GM19023 (cell line): ENCODE data around the gene ADAMTS16.

Source experiments
- ATAC-seq: cut with Tn5 transposase; IDR thresholded peaks from one replicate; pipeline ENCODE4 v1.9.1; 2021; ENCODE audit warnings: mild to moderate bottlenecking, moderate library complexity; ENCODE audit not compliant: unreplicated experiment

ADAMTS16 gene

GRCh38 chr5:5276951-5277517 lies 136.9 kb downstream of the ADAMTS16 start:
- ATAC-seq: no peak

DNA sequence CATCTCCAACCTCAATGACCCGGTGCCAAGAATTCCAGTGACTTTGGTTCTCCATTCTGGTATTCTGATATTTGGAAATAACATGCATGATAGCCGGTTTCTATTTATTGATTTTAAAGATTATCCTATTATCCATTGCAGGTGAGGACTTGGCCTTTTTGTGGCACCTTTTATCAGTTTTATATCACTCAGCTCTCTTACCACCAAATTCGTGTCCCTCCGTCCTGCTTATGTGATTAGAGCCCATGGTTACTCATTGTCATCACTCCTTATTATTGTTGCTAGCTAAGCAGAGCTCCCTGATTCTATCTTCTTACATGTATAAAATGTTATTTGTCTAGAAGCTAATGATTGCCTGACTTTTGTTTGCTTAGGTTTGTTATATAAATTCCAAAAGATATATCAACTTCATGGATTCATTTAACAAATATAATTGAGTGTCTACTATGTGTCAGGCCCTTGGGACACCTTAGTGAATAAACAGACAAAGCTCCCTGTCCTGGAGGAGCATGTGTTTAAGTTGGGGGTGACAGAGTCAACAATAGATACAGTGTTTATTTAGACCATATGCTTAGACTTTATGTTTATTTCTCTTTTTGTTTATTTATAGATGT lies 138.2 kb downstream of the ADAMTS16 start:
- no peak for ATAC-seq

GRCh38 chr5:5278815-5279381 lies 138.8 kb downstream of the ADAMTS16 start:
- no peak for ATAC-seq

- ATAC-seq: no peak
These were observed 145.8 kb downstream of the ADAMTS16 start for GRCh38 chr5:5285906-5286305.

DNA sequence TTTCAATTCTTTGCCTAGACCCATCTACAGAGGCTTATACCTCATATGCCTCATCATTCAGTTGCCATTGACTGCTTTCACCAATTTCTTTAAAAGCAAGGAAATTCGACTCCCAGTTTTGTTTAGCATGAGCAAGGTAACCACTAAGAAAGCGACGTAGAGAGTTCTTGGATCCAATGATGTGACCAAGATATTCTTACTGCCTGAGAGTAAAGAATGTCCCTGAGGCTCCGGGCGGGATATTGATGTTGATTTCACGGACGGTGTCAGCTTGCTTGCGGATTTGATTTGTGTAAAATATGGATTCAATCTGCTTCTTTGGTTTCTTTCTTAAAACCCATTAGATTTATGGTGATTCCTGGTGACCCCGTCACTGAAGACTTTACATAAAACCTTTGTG lies 147.3 kb downstream of the ADAMTS16 start:
- ATAC-seq: no peak

GRCh38 chr5:5288201-5288600 lies 148.1 kb downstream of the ADAMTS16 start:
- ATAC-seq: no peak

DNA sequence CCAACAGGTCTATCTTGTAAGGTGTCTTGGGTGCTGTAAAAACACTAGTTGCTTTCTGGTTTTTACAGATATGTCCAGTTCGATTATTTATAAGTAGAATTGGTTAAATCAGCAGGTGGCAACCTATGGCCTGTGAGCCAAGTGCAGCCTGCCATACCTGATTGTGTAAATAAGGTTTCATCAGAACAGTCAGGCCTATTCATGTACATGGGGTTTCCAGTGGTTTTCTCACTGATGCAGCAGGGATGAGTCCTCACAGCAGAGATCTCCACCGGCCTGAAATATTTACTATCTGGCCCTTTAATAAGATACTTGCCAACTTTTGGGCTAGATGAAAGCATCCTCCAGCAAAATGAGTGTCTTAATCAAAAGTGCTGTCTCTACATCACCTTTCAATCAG lies 149.4 kb downstream of the ADAMTS16 start:
- ATAC-seq: no peak

DNA sequence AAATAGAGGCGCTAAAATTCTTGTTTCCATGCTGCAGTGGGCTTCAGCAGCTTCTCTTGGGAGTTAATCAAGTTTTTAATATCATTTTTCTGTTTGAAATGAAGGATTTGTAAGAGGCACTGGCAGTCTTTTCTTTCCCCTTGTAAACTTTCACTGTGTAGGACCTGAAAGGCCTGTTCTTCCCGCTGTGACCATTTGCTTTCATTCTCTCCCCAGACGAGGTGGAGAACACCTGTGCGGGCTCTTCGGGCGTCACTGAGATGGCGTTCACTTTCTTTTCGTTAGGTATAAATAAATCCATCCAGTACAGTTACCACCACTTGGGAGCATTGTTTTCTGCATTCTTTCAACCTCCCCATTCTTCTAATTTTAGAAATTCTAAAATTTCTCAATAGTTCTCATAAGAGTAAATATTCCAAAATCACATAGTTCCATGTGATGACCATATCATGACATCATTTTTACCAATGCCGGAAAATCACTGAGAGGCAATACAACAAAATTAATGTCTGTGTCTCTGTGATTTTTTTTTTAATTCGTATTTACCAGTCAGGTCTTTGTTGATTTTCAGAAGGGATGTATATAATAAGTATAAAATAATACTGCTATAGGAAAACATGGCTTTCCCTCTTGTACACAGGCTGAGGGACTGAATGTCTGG lies 150.7 kb downstream of the ADAMTS16 start:
- no peak for ATAC-seq

DNA sequence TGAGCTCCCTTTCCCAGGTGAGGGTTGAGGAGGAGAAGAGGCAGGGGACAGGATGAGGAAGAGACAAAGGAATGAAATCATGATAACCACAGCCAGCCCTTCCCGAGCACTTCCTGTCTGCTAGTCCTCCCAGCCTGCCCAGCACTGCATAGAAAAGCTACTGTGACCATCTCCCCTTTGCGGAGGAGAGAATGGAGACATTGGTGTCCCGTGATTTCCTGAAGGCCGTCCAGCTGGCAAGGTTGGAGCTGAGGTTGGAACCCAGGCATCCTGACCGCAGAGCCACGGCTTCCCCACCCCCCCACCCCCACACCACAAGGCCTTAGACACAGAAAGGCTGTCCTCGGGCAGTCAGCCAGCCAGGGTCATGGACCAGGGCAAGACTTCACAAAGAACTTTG lies 151.2 kb downstream of the ADAMTS16 start:
- no peak for ATAC-seq

DNA sequence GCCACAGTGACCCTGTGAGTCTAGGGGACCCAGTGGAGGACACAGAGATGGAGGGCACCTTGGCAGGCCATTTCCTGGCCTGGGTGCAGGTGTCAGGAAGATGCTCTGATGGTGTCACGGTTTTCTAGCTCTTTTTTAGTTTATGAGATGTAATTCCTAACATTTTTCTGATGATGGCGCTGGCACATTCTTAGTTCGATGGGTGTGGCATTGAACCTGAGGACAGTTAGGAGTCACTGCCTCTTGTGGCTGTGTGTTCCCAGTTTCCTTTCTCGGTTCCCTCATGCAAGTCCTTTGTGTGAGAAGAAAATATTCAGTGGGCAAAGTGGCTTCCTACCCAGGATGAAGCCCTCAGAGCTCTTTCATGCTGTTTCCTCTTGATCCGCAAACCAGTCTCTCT lies 152.9 kb downstream of the ADAMTS16 start:
- ATAC-seq: no peak

GRCh38 chr5:5294429-5294828 lies 154.3 kb downstream of the ADAMTS16 start:
- ATAC-seq: no peak

DNA sequence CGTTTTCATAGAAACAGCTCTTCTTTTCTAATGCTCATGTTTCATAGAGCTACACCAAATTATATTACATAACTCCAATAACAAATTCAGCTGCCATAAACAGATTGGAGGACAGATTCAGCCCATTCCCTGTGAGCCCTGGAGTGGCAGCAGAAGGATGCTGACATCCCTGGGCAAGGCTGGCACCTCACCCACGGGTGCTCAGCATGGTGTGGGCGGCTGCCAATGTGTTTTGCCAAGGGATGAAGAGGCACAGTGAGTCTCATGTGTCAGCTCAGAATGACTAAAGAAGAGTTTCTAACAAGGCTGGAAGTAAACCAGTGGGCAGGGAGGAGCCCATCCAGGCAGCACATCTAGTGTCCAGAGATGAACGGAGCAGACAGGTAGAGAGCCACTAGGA lies 155.2 kb downstream of the ADAMTS16 start:
- no peak for ATAC-seq

DNA sequence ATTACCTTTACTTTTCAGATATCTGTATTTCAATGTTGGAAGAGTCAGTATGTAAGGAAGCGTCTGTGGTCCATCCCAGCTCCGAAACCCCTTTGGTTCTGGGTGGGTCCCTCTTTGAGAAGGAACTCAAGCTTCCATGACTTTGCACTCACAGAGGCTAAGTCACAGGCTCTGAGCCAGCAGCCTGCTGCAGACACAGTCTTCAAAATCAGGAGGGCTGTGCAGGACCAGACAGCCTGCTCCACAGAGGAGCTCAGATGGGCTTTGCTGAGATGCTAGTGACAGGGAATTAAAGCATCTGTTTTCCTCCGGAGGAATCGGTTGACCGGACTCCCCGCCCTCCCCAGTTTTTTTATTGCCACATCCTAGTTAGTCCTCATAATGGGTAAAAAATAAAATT lies 155.9 kb downstream of the ADAMTS16 start:
- ATAC-seq: no peak

DNA sequence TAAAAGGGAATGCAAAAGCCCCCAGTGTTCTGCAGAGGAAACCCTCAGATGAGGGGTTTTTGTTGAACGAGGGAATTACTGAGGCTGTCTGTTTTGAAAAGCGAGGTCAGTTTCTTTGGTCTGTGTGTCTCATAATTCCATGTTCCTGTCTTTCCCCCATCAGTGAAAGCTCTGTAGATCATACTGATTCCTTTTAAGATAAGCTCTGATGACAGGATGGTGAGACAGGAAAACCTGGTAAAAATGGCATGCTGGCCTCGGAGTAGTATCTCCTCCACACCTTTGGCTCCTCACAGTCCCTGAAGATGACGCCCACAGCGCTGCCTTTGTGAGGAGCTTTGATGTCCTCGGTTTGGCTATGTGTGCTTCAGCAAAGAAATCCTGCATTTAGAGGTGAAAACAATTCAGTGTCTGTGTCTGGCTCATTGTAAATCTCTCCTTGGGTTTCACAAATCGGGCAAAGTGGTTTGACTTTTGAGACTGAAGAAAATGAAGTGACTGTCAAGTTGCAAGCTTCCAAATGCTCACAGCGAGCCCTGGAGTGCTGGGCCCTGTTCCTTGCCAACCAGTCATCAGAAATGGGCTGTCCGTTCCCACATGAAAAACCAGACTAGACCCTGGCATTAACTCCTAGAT lies 157.4 kb downstream of the ADAMTS16 start:
- no peak for ATAC-seq

DNA sequence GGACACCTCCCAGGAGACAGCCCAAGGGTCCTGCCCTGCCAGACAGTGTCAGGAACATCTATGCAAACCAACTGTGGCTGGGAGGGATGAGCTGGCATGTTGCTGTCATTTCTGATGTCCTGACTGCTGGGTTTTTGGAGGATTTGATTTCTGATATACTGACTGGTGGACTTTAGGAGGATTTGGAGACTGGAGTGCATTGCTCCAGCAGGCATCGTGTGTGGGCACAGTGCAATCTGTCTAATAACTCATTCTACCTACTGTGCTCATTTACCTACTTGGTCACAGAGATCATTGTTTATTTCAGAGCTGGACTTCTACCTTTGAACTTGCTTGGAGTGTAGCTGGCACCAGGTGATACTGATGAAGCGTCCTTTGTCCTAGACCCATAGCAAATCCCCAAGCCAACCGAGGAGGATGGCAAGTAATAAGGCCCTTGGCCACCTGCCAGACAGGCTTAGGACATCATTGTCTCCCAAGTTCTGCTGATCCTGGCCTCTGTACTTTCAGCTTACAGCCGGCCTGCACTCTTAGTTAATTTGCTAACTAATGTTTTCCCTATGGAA lies 158.0 kb downstream of the ADAMTS16 start:
- no peak for ATAC-seq

DNA sequence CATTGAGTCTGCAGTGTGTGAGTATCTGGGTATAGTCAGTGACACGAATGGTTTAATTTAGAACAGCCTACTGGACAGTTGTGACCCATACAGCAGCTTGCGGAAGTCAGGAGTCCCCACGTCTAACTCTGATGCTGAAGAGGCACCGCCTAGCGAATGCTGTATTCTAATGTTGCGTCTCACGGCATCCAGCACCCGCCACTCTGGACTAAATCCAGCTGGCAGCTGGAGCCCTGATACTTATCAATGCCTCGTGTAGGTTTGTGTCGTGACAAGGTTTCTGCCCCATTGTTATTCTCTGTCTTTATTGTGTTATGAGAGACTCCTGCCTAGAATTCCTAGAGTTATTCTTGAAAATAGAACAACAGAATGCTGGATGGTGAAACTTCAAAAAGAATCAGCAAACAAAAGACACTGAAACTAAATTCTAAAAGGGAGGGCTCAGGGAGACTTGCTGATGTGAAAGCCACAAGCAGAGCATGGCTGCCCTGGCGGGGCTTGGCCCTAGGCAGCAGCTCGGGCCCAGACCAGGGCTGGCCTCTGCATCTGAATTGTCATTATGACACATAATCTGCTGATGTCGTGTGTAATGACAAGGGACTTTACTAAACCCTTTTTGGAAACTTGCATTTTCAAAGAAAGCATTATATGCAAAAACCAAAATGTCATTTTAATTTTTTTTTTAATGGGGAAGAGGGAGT lies 158.9 kb downstream of the ADAMTS16 start:
- ATAC-seq: no peak

DNA sequence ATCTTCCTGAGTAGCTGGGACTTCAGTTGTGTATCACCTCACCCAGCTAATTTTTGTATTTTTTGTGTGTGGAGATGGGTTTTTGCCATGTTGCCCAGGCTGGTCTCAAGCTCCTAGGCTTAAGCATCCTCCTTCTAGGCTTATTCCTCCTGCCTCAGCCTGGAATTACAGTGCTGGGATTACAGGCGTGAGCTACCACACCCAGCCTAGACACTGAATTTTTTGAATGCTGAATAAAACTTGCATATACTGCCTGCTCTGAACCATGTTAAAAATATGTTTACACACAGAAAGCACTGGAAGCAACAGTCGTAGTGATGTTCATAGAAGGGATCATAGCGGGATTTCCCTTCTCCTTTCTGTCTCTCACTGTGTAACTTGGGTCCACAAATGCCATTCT lies 161.0 kb downstream of the ADAMTS16 start:
- no peak for ATAC-seq

DNA sequence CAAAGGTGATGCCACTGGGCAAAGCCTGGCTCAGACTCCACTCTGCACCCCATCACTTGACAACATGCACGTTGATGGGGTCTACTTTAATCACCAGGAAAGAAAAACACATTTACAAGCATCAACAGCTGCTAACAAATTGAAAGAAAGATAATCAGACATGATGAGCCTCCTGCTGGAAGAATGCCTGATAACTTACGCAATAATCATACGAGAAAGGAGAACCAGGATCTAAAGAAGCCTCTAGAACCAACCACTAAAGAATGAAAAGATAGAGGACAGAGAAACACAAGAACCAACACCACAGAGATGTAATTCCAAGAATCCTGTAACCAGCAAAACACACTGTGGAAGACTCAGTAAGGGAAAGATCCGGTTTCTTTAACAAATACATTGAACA lies 162.1 kb downstream of the ADAMTS16 start:
- no peak for ATAC-seq

DNA sequence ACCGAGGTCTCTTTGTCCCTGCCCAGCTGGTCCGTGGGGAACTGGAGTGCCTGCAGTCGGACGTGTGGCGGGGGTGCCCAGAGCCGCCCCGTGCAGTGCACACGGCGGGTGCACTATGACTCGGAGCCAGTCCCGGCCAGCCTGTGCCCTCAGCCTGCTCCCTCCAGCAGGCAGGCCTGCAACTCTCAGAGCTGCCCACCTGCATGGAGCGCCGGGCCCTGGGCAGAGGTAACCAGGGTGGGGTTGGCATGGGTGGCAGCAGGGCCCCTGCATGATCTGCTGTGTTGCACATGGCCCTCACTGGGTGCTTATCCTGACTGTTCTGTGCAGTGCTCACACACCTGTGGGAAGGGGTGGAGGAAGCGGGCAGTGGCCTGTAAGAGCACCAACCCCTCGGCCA lies 163.1 kb downstream of the ADAMTS16 start:
- ATAC-seq: no peak

GRCh38 chr5:5304361-5305020 lies 164.4 kb downstream of the ADAMTS16 start:
- no peak for ATAC-seq
